ENCODE data around the gene KRTAP2-1. TPM values are rescaled to one million over a fixed set of nuclear protein-coding genes. Genes with fewer than 3 reads are reported as not detected.

KRTAP2-1 gene
- total RNA-seq, 1 experiment from 2014 or later: not detected

DNA sequence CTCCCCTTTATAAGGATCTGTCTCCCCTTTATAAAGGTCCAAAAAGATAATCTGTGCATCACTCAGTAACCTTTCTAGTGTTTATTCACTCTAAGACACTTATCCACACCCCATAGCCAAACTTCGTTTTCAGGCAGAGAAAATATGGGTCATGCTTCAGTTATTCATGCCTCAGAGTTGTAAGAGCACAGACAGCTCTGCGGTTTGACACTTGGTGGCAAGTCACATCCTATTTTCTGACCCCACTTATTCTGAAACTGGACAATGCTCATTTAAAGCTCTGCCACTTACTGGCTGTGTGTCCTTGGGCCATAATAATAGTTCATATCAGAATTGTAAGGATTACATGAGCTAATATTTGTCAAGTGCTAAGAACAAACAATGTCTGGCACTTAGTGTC, 2.0 kb upstream of the KRTAP2-1 start:
- no peak overlapping the region for H3K4me2 ChIP-seq (ENCODE audit: low read length)
- POLR2A ChIA-PET: no interaction called here
- no peak for DNase-seq (ENCODE audit: low read depth, low spot score)
- no peaks in the 10 kb centered on the region for H4K20me1 ChIP-seq (ENCODE audit: insufficient read depth)
- peaks cover 0 to 12% of the 10 kb centered on the region in 2 experiments; a peak in 1 of 4 replicates for H3K9me3 ChIP-seq (ENCODE audit: control insufficient read depth in 1 of 2, insufficient read depth in 1 of 2, low read depth in 1 of 2, low read length in 2 of 2)
- no peak overlapping the region for H3K27ac ChIP-seq (ENCODE audit: low read depth, low read length)
- H3K4me1 ChIP-seq (ENCODE audit: control insufficient read depth in 1 of 2, insufficient read depth in 2 of 2, low read length in 2 of 2): no peaks in the 10 kb centered on the region; a peak in 1 of 4 replicates
- intact Hi-C loops (cut with micrococcal nuclease): no loop called here
- TF ChIP-seq SP1 (IDR thresholded peaks at IDR 0.05; ENCODE audit: low read depth) (no peak), SIN3A (IDR thresholded peaks at IDR 0.05; ENCODE audit: low read depth) (no peak), POLR2AphosphoS5 (IDR thresholded peaks at IDR 0.05; ENCODE audit: low read depth, low read length) (no peak), SRF (IDR thresholded peaks at IDR 0.05; ENCODE audit: low read depth) (no peak), POLR2A (IDR thresholded peaks at IDR 0.05; ENCODE audit: borderline replicate concordance, extremely low read depth, insufficient read depth, insufficient read length) (no peak), TCF7L2 (IDR thresholded peaks at IDR 0.05; ENCODE audit: borderline replicate concordance, extremely low read depth, insufficient read depth, insufficient read length) (no peak), CBX3 (IDR thresholded peaks at IDR 0.05; ENCODE audit: low read depth) (no peak)
- TF ChIP-seq, protein P1, sequence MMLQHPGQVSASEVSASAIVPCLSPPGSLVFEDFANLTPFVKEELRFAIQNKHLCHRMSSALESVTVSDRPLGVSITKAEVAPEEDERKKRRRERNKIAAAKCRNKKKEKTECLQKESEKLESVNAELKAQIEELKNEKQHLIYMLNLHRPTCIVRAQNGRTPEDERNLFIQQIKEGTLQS (IDR thresholded peaks at IDR 0.05): no peak
- TF ChIP-seq, protein P2, sequence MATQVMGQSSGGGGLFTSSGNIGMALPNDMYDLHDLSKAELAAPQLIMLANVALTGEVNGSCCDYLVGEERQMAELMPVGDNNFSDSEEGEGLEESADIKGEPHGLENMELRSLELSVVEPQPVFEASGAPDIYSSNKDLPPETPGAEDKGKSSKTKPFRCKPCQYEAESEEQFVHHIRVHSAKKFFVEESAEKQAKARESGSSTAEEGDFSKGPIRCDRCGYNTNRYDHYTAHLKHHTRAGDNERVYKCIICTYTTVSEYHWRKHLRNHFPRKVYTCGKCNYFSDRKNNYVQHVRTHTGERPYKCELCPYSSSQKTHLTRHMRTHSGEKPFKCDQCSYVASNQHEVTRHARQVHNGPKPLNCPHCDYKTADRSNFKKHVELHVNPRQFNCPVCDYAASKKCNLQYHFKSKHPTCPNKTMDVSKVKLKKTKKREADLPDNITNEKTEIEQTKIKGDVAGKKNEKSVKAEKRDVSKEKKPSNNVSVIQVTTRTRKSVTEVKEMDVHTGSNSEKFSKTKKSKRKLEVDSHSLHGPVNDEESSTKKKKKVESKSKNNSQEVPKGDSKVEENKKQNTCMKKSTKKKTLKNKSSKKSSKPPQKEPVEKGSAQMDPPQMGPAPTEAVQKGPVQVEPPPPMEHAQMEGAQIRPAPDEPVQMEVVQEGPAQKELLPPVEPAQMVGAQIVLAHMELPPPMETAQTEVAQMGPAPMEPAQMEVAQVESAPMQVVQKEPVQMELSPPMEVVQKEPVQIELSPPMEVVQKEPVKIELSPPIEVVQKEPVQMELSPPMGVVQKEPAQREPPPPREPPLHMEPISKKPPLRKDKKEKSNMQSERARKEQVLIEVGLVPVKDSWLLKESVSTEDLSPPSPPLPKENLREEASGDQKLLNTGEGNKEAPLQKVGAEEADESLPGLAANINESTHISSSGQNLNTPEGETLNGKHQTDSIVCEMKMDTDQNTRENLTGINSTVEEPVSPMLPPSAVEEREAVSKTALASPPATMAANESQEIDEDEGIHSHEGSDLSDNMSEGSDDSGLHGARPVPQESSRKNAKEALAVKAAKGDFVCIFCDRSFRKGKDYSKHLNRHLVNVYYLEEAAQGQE (IDR thresholded peaks at IDR 0.05; ENCODE audit: low read depth): no peak
- peak overlapping the region; percentile 86 for H2AFZ ChIP-seq (ENCODE audit: low read depth, low read length, poor library complexity, severe bottlenecking)
- RAD21 ChIA-PET (ENCODE audit: low non-redundant PET in 1 of 2, low total read pairs in 2 of 2, uncharacterized antibody in 2 of 2, unreplicated experiment in 2 of 2): no interaction called here
- no peaks in the 10 kb centered on the region for H3K27me3 ChIP-seq (ENCODE audit: insufficient read depth, low read length)
- no peaks in the 10 kb centered on the region for H3K9me2 ChIP-seq (ENCODE audit: insufficient read depth)
- CTCF ChIA-PET: no interaction called here
- H3K79me2 ChIP-seq (ENCODE audit: insufficient read depth, low read length): no peaks in the 10 kb centered on the region
- no peak overlapping the region for H3K9ac ChIP-seq (ENCODE audit: low read length)
- H3K4me3 ChIP-seq (replicated peaks in 1 of 2; ENCODE audit: low read depth in 1 of 2, low read length in 2 of 2): no peak overlapping the region
- no TSS peak for BruUV-seq (replicated peaks)
- 0 out of 4 replicates have a peak, but pooled peaks cover 0 to 4% of the 10 kb centered on the region in 2 experiments for H3K36me3 ChIP-seq (ENCODE audit: control insufficient read depth in 1 of 2, insufficient read depth in 2 of 2, low read length in 2 of 2)
- ATAC-seq: no peak

All from HCT116 (cell line).